ENCODE results near the gene RRM1. TPM values are rescaled to one million over a fixed set of nuclear protein-coding genes. Genes with fewer than 3 reads are reported as not detected.

Gene RRM1
- total and polyA plus RNA-seq, 10 of the 15 experiments (the other 5 are each of a cell fraction or from before 2014, with no cell fraction given): 94.0 to 255 (median 148) TPM

DNA sequence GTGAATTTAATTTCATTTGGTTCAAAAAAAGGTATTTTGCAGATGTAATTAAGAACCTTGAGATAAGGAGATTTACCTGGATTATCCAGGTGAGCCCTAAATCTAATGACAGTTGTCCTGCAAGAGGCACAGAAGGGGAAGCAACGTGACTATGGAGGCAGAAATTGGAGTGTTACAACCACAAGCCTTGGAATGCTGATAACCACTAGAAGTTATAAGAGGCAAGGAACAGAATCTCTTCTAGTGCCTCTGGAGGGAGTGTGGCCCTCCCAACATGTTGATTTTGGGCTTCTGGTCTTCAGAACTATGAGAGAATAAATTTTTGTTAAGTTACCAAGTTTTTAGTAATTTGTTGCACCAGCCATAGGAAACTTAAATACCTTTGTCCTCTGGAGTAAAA, 32.8 kb downstream of the RRM1 start:
- no peak for DNase-seq (ENCODE audit: low read depth, low spot score)
- Histone ChIP-seq H3K4me1 (ENCODE audit: control insufficient read depth, insufficient read depth, low read length) (no peaks in the 10 kb centered on the region), H3K4me2 (ENCODE audit: control insufficient read depth, insufficient read depth) (no peak overlapping the region), H3K27me3 (replicated peaks in 1 of 2; ENCODE audit: control insufficient read depth in 2 of 2, insufficient read depth in 2 of 2, low read length in 1 of 2) (no peaks in the 10 kb centered on the region), H3K9me3 (replicated peaks; ENCODE audit: control insufficient read depth, insufficient read depth, low read length) (no peaks in the 10 kb centered on the region), H3K36me3 (ENCODE audit: control insufficient read depth in 2 of 2, insufficient read depth in 2 of 2, low read length in 1 of 2) (peaks cover 1 to 30% of the 10 kb centered on the region in 2 experiments), H3K27ac (ENCODE audit: control insufficient read depth, insufficient read depth) (no peak overlapping the region), H3K9ac (ENCODE audit: control insufficient read depth, insufficient read depth, low read length) (no peak overlapping the region), H2AFZ (ENCODE audit: control insufficient read depth, low read depth, low read length) (no peak overlapping the region), H4K20me1 (ENCODE audit: control insufficient read depth, insufficient read depth) (no peaks in the 10 kb centered on the region), H3K4me3 (no peak overlapping the region), H3K79me2 (ENCODE audit: control insufficient read depth, insufficient read depth, low read length) (no peaks in the 10 kb centered on the region)
- ChIA-PET POLR2A (no interaction called here), CTCF (no interaction called here), RAD21 (ENCODE audit: unreplicated experiment) (no interaction called here), SMC1A (ENCODE audit: uncharacterized antibody, unreplicated experiment) (no interaction called here)
- no TSS peak for BruUV-seq (replicated peaks)
- in situ Hi-C loops (cut with MboI): no loop called here
- no peak for TF ChIP-seq RB1 (IDR thresholded peaks at IDR 0.05; ENCODE audit: borderline replicate concordance)
- TF ChIP-seq TCF12 (IDR thresholded peaks at IDR 0.05; ENCODE audit: low read depth, low read length): no peak
- no peak for TF ChIP-seq ZNF622 (IDR thresholded peaks at IDR 0.05)
- TF ChIP-seq TCF7 (IDR thresholded peaks at IDR 0.05; ENCODE audit: borderline replicate concordance): no peak
- TF ChIP-seq WRNIP1 (IDR thresholded peaks at IDR 0.05; ENCODE audit: borderline replicate concordance, low read depth, low read length): no peak
- no peak for TF ChIP-seq RCOR1 (conservative IDR thresholded peaks at IDR 0.05; ENCODE audit: low read depth, low read length)
- TF ChIP-seq, protein P1, sequence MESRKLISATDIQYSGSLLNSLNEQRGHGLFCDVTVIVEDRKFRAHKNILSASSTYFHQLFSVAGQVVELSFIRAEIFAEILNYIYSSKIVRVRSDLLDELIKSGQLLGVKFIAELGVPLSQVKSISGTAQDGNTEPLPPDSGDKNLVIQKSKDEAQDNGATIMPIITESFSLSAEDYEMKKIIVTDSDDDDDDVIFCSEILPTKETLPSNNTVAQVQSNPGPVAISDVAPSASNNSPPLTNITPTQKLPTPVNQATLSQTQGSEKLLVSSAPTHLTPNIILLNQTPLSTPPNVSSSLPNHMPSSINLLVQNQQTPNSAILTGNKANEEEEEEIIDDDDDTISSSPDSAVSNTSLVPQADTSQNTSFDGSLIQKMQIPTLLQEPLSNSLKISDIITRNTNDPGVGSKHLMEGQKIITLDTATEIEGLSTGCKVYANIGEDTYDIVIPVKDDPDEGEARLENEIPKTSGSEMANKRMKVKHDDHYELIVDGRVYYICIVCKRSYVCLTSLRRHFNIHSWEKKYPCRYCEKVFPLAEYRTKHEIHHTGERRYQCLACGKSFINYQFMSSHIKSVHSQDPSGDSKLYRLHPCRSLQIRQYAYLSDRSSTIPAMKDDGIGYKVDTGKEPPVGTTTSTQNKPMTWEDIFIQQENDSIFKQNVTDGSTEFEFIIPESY (IDR thresholded peaks at IDR 0.05): no peak
- no peak for TF ChIP-seq ZNF24 (IDR thresholded peaks at IDR 0.05)
- no peak for TF ChIP-seq RAD51 (IDR thresholded peaks at IDR 0.05)
- no peak for TF ChIP-seq CBX3 (IDR thresholded peaks at IDR 0.05; ENCODE audit: borderline replicate concordance, low read depth)
- no peak for TF ChIP-seq NFYB (IDR thresholded peaks at IDR 0.05; ENCODE audit: insufficient read depth, low read depth, low read length)
- TF ChIP-seq FOS (IDR thresholded peaks at IDR 0.05; ENCODE audit: borderline replicate concordance, extremely low read depth, insufficient read length): no peak
- TF ChIP-seq, protein P2, sequence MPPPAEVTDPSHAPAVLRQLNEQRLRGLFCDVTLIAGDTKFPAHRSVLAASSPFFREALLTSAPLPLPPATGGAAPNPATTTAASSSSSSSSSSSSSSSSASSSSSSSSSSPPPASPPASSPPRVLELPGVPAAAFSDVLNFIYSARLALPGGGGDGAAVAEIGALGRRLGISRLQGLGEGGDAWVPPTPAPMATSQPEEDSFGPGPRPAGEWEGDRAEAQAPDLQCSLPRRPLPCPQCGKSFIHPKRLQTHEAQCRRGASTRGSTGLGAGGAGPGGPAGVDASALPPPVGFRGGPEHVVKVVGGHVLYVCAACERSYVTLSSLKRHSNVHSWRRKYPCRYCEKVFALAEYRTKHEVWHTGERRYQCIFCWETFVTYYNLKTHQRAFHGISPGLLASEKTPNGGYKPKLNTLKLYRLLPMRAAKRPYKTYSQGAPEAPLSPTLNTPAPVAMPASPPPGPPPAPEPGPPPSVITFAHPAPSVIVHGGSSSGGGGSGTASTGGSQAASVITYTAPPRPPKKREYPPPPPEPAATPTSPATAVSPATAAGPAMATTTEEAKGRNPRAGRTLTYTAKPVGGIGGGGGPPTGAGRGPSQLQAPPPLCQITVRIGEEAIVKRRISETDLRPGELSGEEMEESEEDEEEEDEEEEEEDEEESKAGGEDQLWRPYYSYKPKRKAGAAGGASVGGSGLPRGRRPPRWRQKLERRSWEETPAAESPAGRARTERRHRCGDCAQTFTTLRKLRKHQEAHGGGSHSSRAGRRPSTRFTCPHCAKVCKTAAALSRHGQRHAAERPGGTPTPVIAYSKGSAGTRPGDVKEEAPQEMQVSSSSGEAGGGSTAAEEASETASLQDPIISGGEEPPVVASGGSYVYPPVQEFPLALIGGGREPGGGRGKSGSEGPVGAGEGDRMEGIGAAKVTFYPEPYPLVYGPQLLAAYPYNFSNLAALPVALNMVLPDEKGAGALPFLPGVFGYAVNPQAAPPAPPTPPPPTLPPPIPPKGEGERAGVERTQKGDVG (CRISPR knock-in tag; IDR thresholded peaks at IDR 0.05): no peak
- TF ChIP-seq BCL11A (IDR thresholded peaks at IDR 0.05; ENCODE audit: low read depth, low read length): no peak
- no peak for TF ChIP-seq TARDBP (IDR thresholded peaks at IDR 0.05; ENCODE audit: borderline replicate concordance)
- TF ChIP-seq, protein P3, sequence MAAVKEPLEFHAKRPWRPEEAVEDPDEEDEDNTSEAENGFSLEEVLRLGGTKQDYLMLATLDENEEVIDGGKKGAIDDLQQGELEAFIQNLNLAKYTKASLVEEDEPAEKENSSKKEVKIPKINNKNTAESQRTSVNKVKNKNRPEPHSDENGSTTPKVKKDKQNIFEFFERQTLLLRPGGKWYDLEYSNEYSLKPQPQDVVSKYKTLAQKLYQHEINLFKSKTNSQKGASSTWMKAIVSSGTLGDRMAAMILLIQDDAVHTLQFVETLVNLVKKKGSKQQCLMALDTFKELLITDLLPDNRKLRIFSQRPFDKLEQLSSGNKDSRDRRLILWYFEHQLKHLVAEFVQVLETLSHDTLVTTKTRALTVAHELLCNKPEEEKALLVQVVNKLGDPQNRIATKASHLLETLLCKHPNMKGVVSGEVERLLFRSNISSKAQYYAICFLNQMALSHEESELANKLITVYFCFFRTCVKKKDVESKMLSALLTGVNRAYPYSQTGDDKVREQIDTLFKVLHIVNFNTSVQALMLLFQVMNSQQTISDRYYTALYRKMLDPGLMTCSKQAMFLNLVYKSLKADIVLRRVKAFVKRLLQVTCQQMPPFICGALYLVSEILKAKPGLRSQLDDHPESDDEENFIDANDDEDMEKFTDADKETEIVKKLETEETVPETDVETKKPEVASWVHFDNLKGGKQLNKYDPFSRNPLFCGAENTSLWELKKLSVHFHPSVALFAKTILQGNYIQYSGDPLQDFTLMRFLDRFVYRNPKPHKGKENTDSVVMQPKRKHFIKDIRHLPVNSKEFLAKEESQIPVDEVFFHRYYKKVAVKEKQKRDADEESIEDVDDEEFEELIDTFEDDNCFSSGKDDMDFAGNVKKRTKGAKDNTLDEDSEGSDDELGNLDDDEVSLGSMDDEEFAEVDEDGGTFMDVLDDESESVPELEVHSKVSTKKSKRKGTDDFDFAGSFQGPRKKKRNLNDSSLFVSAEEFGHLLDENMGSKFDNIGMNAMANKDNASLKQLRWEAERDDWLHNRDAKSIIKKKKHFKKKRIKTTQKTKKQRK (IDR thresholded peaks at IDR 0.05; ENCODE audit: low read depth, low read length): no peak
- FAIRE-seq: no peak
- intact Hi-C loops (cut with micrococcal nuclease; ENCODE audit: unreplicated experiment): no loop called here
- no peak for ATAC-seq
- 100% methylated on average over 1 of the region's 1 CpG for WGBS (ENCODE audit: insufficient coverage, insufficient replicate concordance, low lambda C conversion rate, missing lambda C conversion rate)
